GM12878 (cell line): Measurements from ENCODE around the gene ASAH2. TPM values are rescaled to one million over a fixed set of nuclear protein-coding genes. Genes with fewer than 3 reads are reported as not detected.

Source experiments
- ATAC-seq: fragments of 200-7000 bp; cut with Tn5 transposase; 3 replicates; pipeline ENCODE4 v1.9.1; 2020; ENCODE audit warnings: mild to moderate bottlenecking, moderate library complexity
- BruUV-seq: library from RNA; stranded (reverse); fragments of 400-500 nt; replicated peaks from 2 replicates; lab custom pipeline; 2021; lab: Mats Ljungman, UMichigan
- CTCF ChIA-PET: fragments of 300-600 bp; sonication (Branson Sonifier 250); formaldehyde crosslinking; extraction: SDS; loops from one replicate; lab custom pipeline; 2021; ENCODE audit warnings: inconsistent platforms; lab: Yijun Ruan, JAX
- POLR2A ChIA-PET: fragments of 350-600 bp; formaldehyde crosslinking; extraction: SDS; loops from one replicate; lab custom pipeline; 2021; ENCODE audit warnings: inconsistent platforms; lab: Charles Lee
- RAD21 ChIA-PET: fragments of 300-600 bp; sonication (Branson Sonifier 250); formaldehyde crosslinking; loops from one replicate; lab custom pipeline; 2023; ENCODE audit warnings: antibody characterized with exemption; ENCODE audit not compliant: unreplicated experiment; lab: Charles Lee
- SMC1A ChIA-PET: fragments of 300-600 bp; sonication (Branson Sonifier 250); formaldehyde crosslinking; loops from one replicate; lab custom pipeline; 2023; ENCODE audit not compliant: unreplicated experiment, uncharacterized antibody; lab: Charles Lee
- DNase-seq: peaks from one replicate; pipeline ENCODE4 v3.0.0-alpha.2; 2011; ENCODE audit warnings: low read depth, low spot score
- FAIRE-seq: peaks from 3 replicates; lab custom pipeline; 2011; peaks lifted over from hg19 to GRCh38; lab: Jason Lieb, UNC
- H2AFZ ChIP-seq: 2 replicates; pipeline ENCODE4 v1.6.0; 2011; ENCODE audit warnings: low read depth, low read length, control low read depth; ENCODE audit not compliant: control insufficient read depth
- H3K27ac ChIP-seq: 2 replicates; pipeline ENCODE4 v1.5.1; 2011; ENCODE audit warnings: control low read depth; ENCODE audit not compliant: control insufficient read depth, insufficient read depth
- H3K27me3 ChIP-seq, 2 experiments: replicated peaks in 1 of 2; 2 replicates each; pipeline versions ENCODE4 v1.6.0 to v1.6.1; 2011; ENCODE audit warnings: low read length in 1 of 2; ENCODE audit not compliant: control insufficient read depth in 2 of 2, insufficient read depth in 2 of 2
- H3K36me3 ChIP-seq, 2 experiments: 2 replicates each; pipeline ENCODE4 v1.5.1; 2011; ENCODE audit warnings: low read length in 1 of 2; ENCODE audit not compliant: control insufficient read depth in 2 of 2, insufficient read depth in 2 of 2
- H3K4me1 ChIP-seq: 2 replicates; pipeline ENCODE4 v1.6.1; 2011; ENCODE audit warnings: mild to moderate bottlenecking, low read length, moderate library complexity, mixed read lengths; ENCODE audit not compliant: control insufficient read depth, insufficient read depth
- H3K4me2 ChIP-seq: 2 replicates; pipeline ENCODE4 v1.6.0; 2011; ENCODE audit warnings: control low read depth; ENCODE audit not compliant: control insufficient read depth, insufficient read depth
- H3K4me3 ChIP-seq: fragments of 200-600 bp; sonication (generic); 2 replicates; pipeline ENCODE4 v1.5.1; 2016
- H3K79me2 ChIP-seq: 2 replicates; pipeline ENCODE4 v1.6.0; 2011; ENCODE audit warnings: low read length; ENCODE audit not compliant: control insufficient read depth, insufficient read depth
- H3K9ac ChIP-seq: 2 replicates; pipeline ENCODE4 v1.8.0; 2011; ENCODE audit warnings: low read length, control low read depth, mixed read lengths; ENCODE audit not compliant: control insufficient read depth, insufficient read depth
- H3K9me3 ChIP-seq: replicated peaks from 3 replicates; pipeline ENCODE4 v1.5.1; 2011; ENCODE audit warnings: mild to moderate bottlenecking, low read length; ENCODE audit not compliant: control insufficient read depth, insufficient read depth
- H4K20me1 ChIP-seq: 2 replicates; pipeline ENCODE4 v1.6.0; 2011; ENCODE audit not compliant: control insufficient read depth, insufficient read depth
- ATF2 ChIP-seq: IDR thresholded peaks from 2 replicates; pipeline ENCODE4 v1.6.1; 2012; ENCODE audit warnings: low read length, inconsistent platforms
- ATF7 ChIP-seq: fragments of 450-650 bp; IDR thresholded peaks from 2 replicates; pipeline ENCODE4 v1.6.1; 2016; ENCODE audit warnings: low read depth, mild to moderate bottlenecking
- KDM1A ChIP-seq: fragments of 200-600 bp; sonication (generic); IDR thresholded peaks from 2 replicates; pipeline ENCODE4 v1.6.1; 2016; ENCODE audit warnings: borderline replicate concordance
- MEF2B ChIP-seq: fragments of 450-650 bp; IDR thresholded peaks from 2 replicates; pipeline ENCODE4 v1.6.1; 2018; ENCODE audit warnings: mild to moderate bottlenecking, moderate library complexity; ENCODE audit not compliant: partially characterized antibody, poor library complexity, severe bottlenecking
- NRF1 ChIP-seq: conservative IDR thresholded peaks from 2 replicates; pipeline ENCODE4 v1.6.1; 2011; ENCODE audit warnings: mild to moderate bottlenecking, low read depth, low read length, improper control_type of control experiment
- POLR2AphosphoS5 ChIP-seq: IDR thresholded peaks from 2 replicates; pipeline ENCODE4 v1.6.1; 2011; ENCODE audit warnings: mild to moderate bottlenecking, low read length, inconsistent platforms
- RUNX3 ChIP-seq: IDR thresholded peaks from 2 replicates; pipeline ENCODE4 v1.6.1; 2012; ENCODE audit warnings: low read length, inconsistent platforms
- SKIL ChIP-seq: fragments of 450-650 bp; IDR thresholded peaks from 2 replicates; pipeline ENCODE4 v1.6.1; 2017; ENCODE audit warnings: mild to moderate bottlenecking, low read depth, inconsistent platforms; ENCODE audit not compliant: poor library complexity, severe bottlenecking
- SMC3 ChIP-seq: IDR thresholded peaks from 2 replicates; pipeline ENCODE4 v1.6.1; 2011; ENCODE audit warnings: low read length, improper control_type of control experiment, borderline replicate concordance
- YY1 ChIP-seq: IDR thresholded peaks from 2 replicates; pipeline ENCODE4 v1.6.1; 2011; ENCODE audit warnings: low read depth, mild to moderate bottlenecking, low read length
- WGBS: methylation state at CpG from one replicate; pipeline ENCODE4 v1.1.6; 2016; ENCODE audit warnings: low lambda C conversion rate; ENCODE audit not compliant: insufficient replicate concordance, insufficient coverage; ENCODE audit errors: missing lambda C conversion rate; 5-methylcytosine and 5-hydroxymethylcytosine counted together
- in situ Hi-C: fragments of 300-500 bp; cut with MboI; formaldehyde crosslinking; loops from 9 replicates; pipeline ENCODE4 v1.14.3; 2018; ENCODE audit warnings: mixed read lengths
- intact Hi-C: fragments of 100-400 bp; cut with micrococcal nuclease; formaldehyde crosslinking; loops from one replicate; pipeline ENCODE4 v1.14.2; 2022; ENCODE audit not compliant: unreplicated experiment
- polyA plus RNA-seq, 11 experiments: library from polyadenylated mRNA; depleted of rRNA in 4 of 11; unstranded in 6 of 11; stranded (reverse) in 5 of 11; fragments of >200 nt; fragmentation: Nextera tagmentation in 4 of 11; fragmentation: Illumina TruSeq in 1 of 11; extraction: Ambion mirVana in 4 of 11; extraction: Trizol in 1 of 11; gene quantifications; 1 replicate in 1 of 11; 2 replicates in 10 of 11; pipeline versions ENCODE4 v1.2.1 to v1.2.3, GENCODE V29; 2011 to 2016; ENCODE audit warnings: inconsistent platforms in 2 of 11, missing spikeins in 2 of 11, low read depth in 1 of 11
- total RNA-seq, 4 experiments: library from RNA; depleted of rRNA in 3 of 4; stranded (reverse); fragments of >200 nt in 3 of 4; fragmentation: Illumina TruSeq in 1 of 4; extraction: Trizol in 1 of 4; gene quantifications; 2 replicates each; pipeline versions ENCODE4 v1.2.1 to v1.2.3, GENCODE V29; 2013 to 2021

The ASAH2 gene
- total and polyA plus RNA-seq, 10 of the 15 experiments (the other 5 are each of a cell fraction or from before 2014, with no cell fraction given), result 0.23 to 2.3 (median 1.1) TPM

GRCh38 chr10:50294582-50294981 is 43.3 kb upstream of the ASAH2 start:
- no peak overlapping the region for H3K4me3 ChIP-seq
- BruUV-seq, result no TSS peak
- H4K20me1 ChIP-seq, result no peaks in the 10 kb centered on the region
- H3K27me3 ChIP-seq, result no peaks in the 10 kb centered on the region
- H2AFZ ChIP-seq, result no peak overlapping the region
- no peak overlapping the region for H3K27ac ChIP-seq
- ChIA-PET SMC1A (interaction anchor here (0.7 to 1.3 kb wide), 5 partner anchors 8 to 325 kb away, joined by 3 to 4 read pairs (median 3); no protein-coding TSS in a partner anchor), CTCF (interaction anchor here (1.5 kb wide), 1 partner anchor 19 kb away, joined by 5 read pairs; no protein-coding TSS in a partner anchor), POLR2A (no interaction called here), RAD21 (interaction anchor here (1.0 kb wide), 1 partner anchor 366 kb away, joined by 3 read pairs; no protein-coding TSS in a partner anchor)
- 100% methylated on average over 1 of the region's 1 CpG for WGBS
- no peaks in the 10 kb centered on the region for H3K36me3 ChIP-seq
- ATAC-seq, result peak; percentile 18
- intact Hi-C loops, result no loop called here
- H3K9me3 ChIP-seq, result peaks cover 2% of the 10 kb centered on the region; the same call in 2 of the 3 replicates
- H3K79me2 ChIP-seq, result no peaks in the 10 kb centered on the region
- FAIRE-seq, result no peak
- in situ Hi-C loops, result no loop called here
- H3K4me2 ChIP-seq, result no peak overlapping the region
- peaks cover 3% of the 10 kb centered on the region; the same call in 1 of the 2 replicates for H3K4me1 ChIP-seq
- no peak for DNase-seq
- TF ChIP-seq POLR2AphosphoS5 (peak; percentile 36; the same call in 1 of the 2 replicates), MEF2B (no peak)
- H3K9ac ChIP-seq, result no peak overlapping the region

GRCh38 chr10:50293513-50294313 is 42.4 kb upstream of the ASAH2 start:
- Histone ChIP-seq H2AFZ (no peak overlapping the region), H3K27me3 (no peaks in the 10 kb centered on the region), H3K4me1 (peaks cover 3% of the 10 kb centered on the region; the same call in 1 of the 2 replicates), H3K4me3 (no peak overlapping the region), H3K9me3 (peaks cover 2% of the 10 kb centered on the region; the same call in 2 of the 3 replicates), H4K20me1 (no peaks in the 10 kb centered on the region), H3K4me2 (no peak overlapping the region), H3K9ac (no peak overlapping the region), H3K79me2 (no peaks in the 10 kb centered on the region), H3K27ac (no peak overlapping the region), H3K36me3 (no peaks in the 10 kb centered on the region)
- ChIA-PET SMC1A (interaction anchor here (0.7 to 1.8 kb wide), 13 partner anchors 9 to 361 kb away, joined by 3 to 4 read pairs (median 3); no protein-coding TSS in a partner anchor), RAD21 (interaction anchor here (1.0 to 1.7 kb wide), 3 partner anchors 30 to 366 kb away, joined by 3 to 4 read pairs (median 3); no protein-coding TSS in a partner anchor), CTCF (interaction anchor here (0.6 to 1.8 kb wide), 8 partner anchors 8 to 626 kb away, joined by 3 to 6 read pairs (median 4); no protein-coding TSS in a partner anchor), POLR2A (no interaction called here)
- WGBS, result 81% methylated on average over 5 of the region's 5 CpGs
- in situ Hi-C loops (no loop called here), intact Hi-C loops (no loop called here)
- BruUV-seq, result no TSS peak
- no peak for FAIRE-seq
- ATAC-seq, result no peak; the same call in 2 of the 3 replicates
- no peak for DNase-seq
- TF ChIP-seq KDM1A, result no peak
- TF ChIP-seq NRF1, result no peak
- peak; percentile 35; the same call in 1 of the 2 replicates for TF ChIP-seq RUNX3
- TF ChIP-seq YY1, result peak; percentile 71
- TF ChIP-seq ATF7, result no peak
- TF ChIP-seq ATF2, result no peak
- no peak for TF ChIP-seq SMC3
- TF ChIP-seq SKIL, result no peak
